Measurements from ENCODE around the gene RNF227.

Gene RNF227

GRCh38 chr17:7930841-7931631 lies 14.9 kb upstream of the RNF227 start:
- DNase-seq (ENCODE audit: low read depth in 2 of 2) = no peak

GRCh38 chr17:7929158-7930023 lies 13.3 kb upstream of the RNF227 start, which contains the start of gene KCNAB3:
TSS of gene KCNAB3 (minus strand) at chr17:7929856. CDS start at chr17:7929435, 421 bp downstream.
- DNase-seq (ENCODE audit: low read depth in 2 of 2) = peak; percentile 36 to 46

GRCh38 chr17:7927596-7927995 lies 11.5 kb upstream of the RNF227 start:
- DNase-seq (ENCODE audit: low read depth in 2 of 2) = no peak

GRCh38 chr17:7922845-7923628 lies 6.9 kb upstream of the RNF227 start:
- DNase-seq (ENCODE audit: low read depth in 2 of 2) = peak; percentile 64 to 75

- no peak for DNase-seq (ENCODE audit: low read depth in 2 of 2)
These were observed 6.3 kb upstream of the RNF227 start for GRCh38 chr17:7922269-7922844.

- no peak for DNase-seq (ENCODE audit: low read depth in 2 of 2)
These were observed 719 bp upstream of the RNF227 start for GRCh38 chr17:7916808-7917207.

GRCh38 chr17:7916385-7916682 lies 245 bp upstream of the RNF227 start:
- DNase-seq (ENCODE audit: low read depth in 2 of 2) = no peak

- no peak for DNase-seq (ENCODE audit: low read depth in 2 of 2)
These were observed 894 bp downstream of the RNF227 start for GRCh38 chr17:7915179-7915610.

- no peak for DNase-seq (ENCODE audit: low read depth in 2 of 2)
These were observed 3.1 kb downstream of the RNF227 start for GRCh38 chr17:7912927-7913524.

- DNase-seq (ENCODE audit: low read depth in 2 of 2) = no peak
These were observed 5.0 kb downstream of the RNF227 start for GRCh38 chr17:7911116-7911515.

GRCh38 chr17:7910711-7911110 lies 5.4 kb downstream of the RNF227 start:
- DNase-seq (ENCODE audit: low read depth in 2 of 2) = no peak

GRCh38 chr17:7910281-7910680 lies 5.8 kb downstream of the RNF227 start:
- DNase-seq (ENCODE audit: low read depth in 2 of 2) = no peak

GRCh38 chr17:7909089-7909488 lies 7.0 kb downstream of the RNF227 start:
- DNase-seq (ENCODE audit: low read depth in 2 of 2) = no peak

GRCh38 chr17:7903154-7904103 lies 12.7 kb downstream of the RNF227 start:
- DNase-seq (ENCODE audit: low read depth in 2 of 2) = no peak

- DNase-seq (ENCODE audit: low read depth in 2 of 2) = no peak
These were observed 18.3 kb downstream of the RNF227 start for GRCh38 chr17:7897773-7898172.

GRCh38 chr17:7897090-7897489 lies 19.0 kb downstream of the RNF227 start:
- no peak for DNase-seq (ENCODE audit: low read depth in 2 of 2)

GRCh38 chr17:7894866-7895265 lies 21.2 kb downstream of the RNF227 start:
- no peak for DNase-seq (ENCODE audit: low read depth in 2 of 2)

- no peak for DNase-seq (ENCODE audit: low read depth in 2 of 2)
These were observed 21.9 kb downstream of the RNF227 start for GRCh38 chr17:7894226-7894625.

GRCh38 chr17:7893187-7893880 lies 22.8 kb downstream of the RNF227 start:
- no peak for DNase-seq (ENCODE audit: low read depth in 2 of 2)

All from stimulated activated CD4-positive, alpha-beta T cell treated with anti-CD3 and anti-CD28 coated beads, Interleukin-15, amount 100 ng/mL, for 48 hours (primary cell).